ENCODE measurements around the gene PPP2R2C.

GRCh38 chr4:6292376-6293096 lies 179.9 kb downstream of the PPP2R2C start:
- TF ChIP-seq, protein P1, sequence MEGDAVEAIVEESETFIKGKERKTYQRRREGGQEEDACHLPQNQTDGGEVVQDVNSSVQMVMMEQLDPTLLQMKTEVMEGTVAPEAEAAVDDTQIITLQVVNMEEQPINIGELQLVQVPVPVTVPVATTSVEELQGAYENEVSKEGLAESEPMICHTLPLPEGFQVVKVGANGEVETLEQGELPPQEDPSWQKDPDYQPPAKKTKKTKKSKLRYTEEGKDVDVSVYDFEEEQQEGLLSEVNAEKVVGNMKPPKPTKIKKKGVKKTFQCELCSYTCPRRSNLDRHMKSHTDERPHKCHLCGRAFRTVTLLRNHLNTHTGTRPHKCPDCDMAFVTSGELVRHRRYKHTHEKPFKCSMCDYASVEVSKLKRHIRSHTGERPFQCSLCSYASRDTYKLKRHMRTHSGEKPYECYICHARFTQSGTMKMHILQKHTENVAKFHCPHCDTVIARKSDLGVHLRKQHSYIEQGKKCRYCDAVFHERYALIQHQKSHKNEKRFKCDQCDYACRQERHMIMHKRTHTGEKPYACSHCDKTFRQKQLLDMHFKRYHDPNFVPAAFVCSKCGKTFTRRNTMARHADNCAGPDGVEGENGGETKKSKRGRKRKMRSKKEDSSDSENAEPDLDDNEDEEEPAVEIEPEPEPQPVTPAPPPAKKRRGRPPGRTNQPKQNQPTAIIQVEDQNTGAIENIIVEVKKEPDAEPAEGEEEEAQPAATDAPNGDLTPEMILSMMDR (IDR thresholded peaks at IDR 0.05): no peak
- TF ChIP-seq POLR2A (IDR thresholded peaks at IDR 0.05): no peak
